GM12878 (cell line): ENCODE results near the gene SV2A. TPM values are rescaled to one million over a fixed set of nuclear protein-coding genes. Genes with fewer than 3 reads are reported as not detected.

Experiments
- ATAC-seq: fragments of 200-7000 bp; cut with Tn5 transposase; 3 replicates; pipeline ENCODE4 v1.9.1; 2020; ENCODE audit warnings: mild to moderate bottlenecking, moderate library complexity
- Bru-seq: library from RNA; stranded (reverse); fragments of 400-500 nt; gene quantifications from one replicate; lab custom pipeline; 2021; lab: Mats Ljungman, UMichigan
- BruChase-seq, 2 experiments: library from RNA; stranded (reverse); fragments of 400-500 nt; gene quantifications; one replicate each; lab custom pipeline; 2021; lab: Mats Ljungman, UMichigan
- BruUV-seq: library from RNA; stranded (reverse); fragments of 400-500 nt; replicated peaks from 2 replicates; lab custom pipeline; 2021; lab: Mats Ljungman, UMichigan
- CTCF ChIA-PET: fragments of 300-600 bp; sonication (Branson Sonifier 250); formaldehyde crosslinking; extraction: SDS; loops from one replicate; lab custom pipeline; 2021; ENCODE audit warnings: inconsistent platforms; lab: Yijun Ruan, JAX
- POLR2A ChIA-PET: fragments of 350-600 bp; formaldehyde crosslinking; extraction: SDS; loops from one replicate; lab custom pipeline; 2021; ENCODE audit warnings: inconsistent platforms; lab: Charles Lee
- RAD21 ChIA-PET: fragments of 300-600 bp; sonication (Branson Sonifier 250); formaldehyde crosslinking; loops from one replicate; lab custom pipeline; 2023; ENCODE audit warnings: antibody characterized with exemption; ENCODE audit not compliant: unreplicated experiment; lab: Charles Lee
- SMC1A ChIA-PET: fragments of 300-600 bp; sonication (Branson Sonifier 250); formaldehyde crosslinking; loops from one replicate; lab custom pipeline; 2023; ENCODE audit not compliant: unreplicated experiment, uncharacterized antibody; lab: Charles Lee
- DNase-seq: peaks from one replicate; pipeline ENCODE4 v3.0.0-alpha.2; 2011; ENCODE audit warnings: low read depth, low spot score
- FAIRE-seq: peaks from 3 replicates; lab custom pipeline; 2011; peaks lifted over from hg19 to GRCh38; lab: Jason Lieb, UNC
- H2AFZ ChIP-seq: 2 replicates; pipeline ENCODE4 v1.6.0; 2011; ENCODE audit warnings: low read depth, low read length, control low read depth; ENCODE audit not compliant: control insufficient read depth
- H3K27ac ChIP-seq: 2 replicates; pipeline ENCODE4 v1.5.1; 2011; ENCODE audit warnings: control low read depth; ENCODE audit not compliant: control insufficient read depth, insufficient read depth
- H3K27me3 ChIP-seq, 2 experiments: replicated peaks in 1 of 2; 2 replicates each; pipeline versions ENCODE4 v1.6.0 to v1.6.1; 2011; ENCODE audit warnings: low read length in 1 of 2; ENCODE audit not compliant: control insufficient read depth in 2 of 2, insufficient read depth in 2 of 2
- H3K36me3 ChIP-seq, 2 experiments: 2 replicates each; pipeline ENCODE4 v1.5.1; 2011; ENCODE audit warnings: low read length in 1 of 2; ENCODE audit not compliant: control insufficient read depth in 2 of 2, insufficient read depth in 2 of 2
- H3K4me1 ChIP-seq: 2 replicates; pipeline ENCODE4 v1.6.1; 2011; ENCODE audit warnings: mild to moderate bottlenecking, low read length, moderate library complexity, mixed read lengths; ENCODE audit not compliant: control insufficient read depth, insufficient read depth
- H3K4me2 ChIP-seq: 2 replicates; pipeline ENCODE4 v1.6.0; 2011; ENCODE audit warnings: control low read depth; ENCODE audit not compliant: control insufficient read depth, insufficient read depth
- H3K4me3 ChIP-seq: fragments of 200-600 bp; sonication (generic); 2 replicates; pipeline ENCODE4 v1.5.1; 2016
- H3K79me2 ChIP-seq: 2 replicates; pipeline ENCODE4 v1.6.0; 2011; ENCODE audit warnings: low read length; ENCODE audit not compliant: control insufficient read depth, insufficient read depth
- H3K9ac ChIP-seq: 2 replicates; pipeline ENCODE4 v1.8.0; 2011; ENCODE audit warnings: low read length, control low read depth, mixed read lengths; ENCODE audit not compliant: control insufficient read depth, insufficient read depth
- H3K9me3 ChIP-seq: replicated peaks from 3 replicates; pipeline ENCODE4 v1.5.1; 2011; ENCODE audit warnings: mild to moderate bottlenecking, low read length; ENCODE audit not compliant: control insufficient read depth, insufficient read depth
- H4K20me1 ChIP-seq: 2 replicates; pipeline ENCODE4 v1.6.0; 2011; ENCODE audit not compliant: control insufficient read depth, insufficient read depth
- EED ChIP-seq: sonication (generic); IDR thresholded peaks from 2 replicates; pipeline ENCODE4 v1.6.1; 2016; ENCODE audit warnings: antibody characterized with exemption, low read depth
- MLLT1 ChIP-seq: fragments of 450-650 bp; IDR thresholded peaks from 2 replicates; pipeline ENCODE4 v1.6.1; 2016; ENCODE audit warnings: mild to moderate bottlenecking
- POLR2A ChIP-seq: IDR thresholded peaks from 2 replicates; pipeline ENCODE4 v1.6.1; 2011; ENCODE audit warnings: low read depth, mild to moderate bottlenecking, low read length
- SMC3 ChIP-seq: IDR thresholded peaks from 2 replicates; pipeline ENCODE4 v1.6.1; 2011; ENCODE audit warnings: low read length, improper control_type of control experiment, borderline replicate concordance
- YBX1 ChIP-seq: fragments of 450-650 bp; IDR thresholded peaks from 2 replicates; pipeline ENCODE4 v1.6.1; 2016; ENCODE audit warnings: antibody characterized with exemption
- YY1 ChIP-seq: IDR thresholded peaks from 2 replicates; pipeline ENCODE4 v1.6.1; 2011; ENCODE audit warnings: low read depth, mild to moderate bottlenecking, low read length
- WGBS: methylation state at CpG from one replicate; pipeline ENCODE4 v1.1.6; 2016; ENCODE audit warnings: low lambda C conversion rate; ENCODE audit not compliant: insufficient replicate concordance, insufficient coverage; ENCODE audit errors: missing lambda C conversion rate; 5-methylcytosine and 5-hydroxymethylcytosine counted together
- in situ Hi-C: fragments of 300-500 bp; cut with MboI; formaldehyde crosslinking; loops from 9 replicates; pipeline ENCODE4 v1.14.3; 2018; ENCODE audit warnings: mixed read lengths
- intact Hi-C: fragments of 100-400 bp; cut with micrococcal nuclease; formaldehyde crosslinking; loops from one replicate; pipeline ENCODE4 v1.14.2; 2022; ENCODE audit not compliant: unreplicated experiment
- long read RNA-seq, 2 experiments: library from polyadenylated mRNA; unstranded; transcript quantifications; one replicate each; pipeline ENCODE4 v2.0.0, GENCODE V29; 2019 to 2020
- polyA minus RNA-seq, 3 experiments: library from RNA; depleted of rRNA, polyadenylated mRNA; stranded (reverse); fragments of >200 nt; gene quantifications; 2 replicates each; pipeline ENCODE4 v1.2.3, GENCODE V29; 2011
- polyA plus RNA-seq, 11 experiments: library from polyadenylated mRNA; depleted of rRNA in 4 of 11; unstranded in 6 of 11; stranded (reverse) in 5 of 11; fragments of >200 nt; fragmentation: Nextera tagmentation in 4 of 11; fragmentation: Illumina TruSeq in 1 of 11; extraction: Ambion mirVana in 4 of 11; extraction: Trizol in 1 of 11; gene quantifications; 1 replicate in 1 of 11; 2 replicates in 10 of 11; pipeline versions ENCODE4 v1.2.1 to v1.2.3, GENCODE V29; 2011 to 2016; ENCODE audit warnings: inconsistent platforms in 2 of 11, missing spikeins in 2 of 11, low read depth in 1 of 11
- total RNA-seq, 4 experiments: library from RNA; depleted of rRNA in 3 of 4; stranded (reverse); fragments of >200 nt in 3 of 4; fragmentation: Illumina TruSeq in 1 of 4; extraction: Trizol in 1 of 4; gene quantifications; 2 replicates each; pipeline versions ENCODE4 v1.2.1 to v1.2.3, GENCODE V29; 2013 to 2021

The SV2A gene, protein sequence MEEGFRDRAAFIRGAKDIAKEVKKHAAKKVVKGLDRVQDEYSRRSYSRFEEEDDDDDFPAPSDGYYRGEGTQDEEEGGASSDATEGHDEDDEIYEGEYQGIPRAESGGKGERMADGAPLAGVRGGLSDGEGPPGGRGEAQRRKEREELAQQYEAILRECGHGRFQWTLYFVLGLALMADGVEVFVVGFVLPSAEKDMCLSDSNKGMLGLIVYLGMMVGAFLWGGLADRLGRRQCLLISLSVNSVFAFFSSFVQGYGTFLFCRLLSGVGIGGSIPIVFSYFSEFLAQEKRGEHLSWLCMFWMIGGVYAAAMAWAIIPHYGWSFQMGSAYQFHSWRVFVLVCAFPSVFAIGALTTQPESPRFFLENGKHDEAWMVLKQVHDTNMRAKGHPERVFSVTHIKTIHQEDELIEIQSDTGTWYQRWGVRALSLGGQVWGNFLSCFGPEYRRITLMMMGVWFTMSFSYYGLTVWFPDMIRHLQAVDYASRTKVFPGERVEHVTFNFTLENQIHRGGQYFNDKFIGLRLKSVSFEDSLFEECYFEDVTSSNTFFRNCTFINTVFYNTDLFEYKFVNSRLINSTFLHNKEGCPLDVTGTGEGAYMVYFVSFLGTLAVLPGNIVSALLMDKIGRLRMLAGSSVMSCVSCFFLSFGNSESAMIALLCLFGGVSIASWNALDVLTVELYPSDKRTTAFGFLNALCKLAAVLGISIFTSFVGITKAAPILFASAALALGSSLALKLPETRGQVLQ
- 0.47 and 0.63 TPM in 2 replicates for total RNA-seq (2013; cell fraction: nucleolus; rRNA removed)
- total RNA-seq (2014; rRNA removed) (6.3 and 8.0 TPM in 2 replicates), total RNA-seq (2014; rRNA removed; fragmentation: Illumina TruSeq; extraction: Trizol) (5.3 and 6.0 TPM in 2 replicates), total RNA-seq (2021) (11.3 and 11.6 TPM in 2 replicates), polyA plus RNA-seq (2011; rRNA removed) (0.33 and 0.39 TPM in 2 replicates), polyA plus RNA-seq (2014; fragmentation: Illumina TruSeq; extraction: Trizol) (7.3 and 8.4 TPM in 2 replicates), polyA plus RNA-seq (2014; fragmentation: Nextera tagmentation; extraction: Ambion mirVana) (1 to 10 TPM in 1 of 2 experiments, under 1 TPM in 1; 0.89 to 2.3 TPM), polyA plus RNA-seq (2014; rRNA removed) (7.5 and 7.8 TPM in 2 replicates), polyA plus RNA-seq (2016; fragmentation: Nextera tagmentation; extraction: Ambion mirVana) (1 to 10 TPM; 4.5 to 5.6 TPM), polyA minus RNA-seq (2011; rRNA and poly(A)+ RNA removed) (0.88 and 1.3 TPM in 2 replicates), Bru-seq, nascent RNA (percentile 41 among the genes with signal in this experiment), BruChase-seq, experiment 1, labeled RNA remaining after a 6-hour chase (percentile 45 among the genes with signal in this experiment), BruChase-seq, experiment 2, labeled RNA remaining after a 2-hour chase (percentile 44 among the genes with signal in this experiment)
- 2.7 TPM for polyA plus RNA-seq (2011; ENCODE audit: low read depth)
- polyA plus RNA-seq (2011; cell fraction: cytosol; rRNA removed), result 0.55 and 0.66 TPM in 2 replicates
- polyA plus RNA-seq (2011; cell fraction: nucleus; rRNA removed), result 0.82 and 0.91 TPM in 2 replicates
- polyA plus RNA-seq (2012), result 3.8 and 5.4 TPM in 2 replicates
- polyA minus RNA-seq (2011; cell fraction: cytosol; rRNA and poly(A)+ RNA removed), result 0.27 and 0.31 TPM in 2 replicates
- polyA minus RNA-seq (2011; cell fraction: nucleus; rRNA and poly(A)+ RNA removed), result 0.24 and 0.29 TPM in 2 replicates
- long read RNA-seq, experiment 1, result 0 reads
- long read RNA-seq, experiment 2, result 0 reads

DNA sequence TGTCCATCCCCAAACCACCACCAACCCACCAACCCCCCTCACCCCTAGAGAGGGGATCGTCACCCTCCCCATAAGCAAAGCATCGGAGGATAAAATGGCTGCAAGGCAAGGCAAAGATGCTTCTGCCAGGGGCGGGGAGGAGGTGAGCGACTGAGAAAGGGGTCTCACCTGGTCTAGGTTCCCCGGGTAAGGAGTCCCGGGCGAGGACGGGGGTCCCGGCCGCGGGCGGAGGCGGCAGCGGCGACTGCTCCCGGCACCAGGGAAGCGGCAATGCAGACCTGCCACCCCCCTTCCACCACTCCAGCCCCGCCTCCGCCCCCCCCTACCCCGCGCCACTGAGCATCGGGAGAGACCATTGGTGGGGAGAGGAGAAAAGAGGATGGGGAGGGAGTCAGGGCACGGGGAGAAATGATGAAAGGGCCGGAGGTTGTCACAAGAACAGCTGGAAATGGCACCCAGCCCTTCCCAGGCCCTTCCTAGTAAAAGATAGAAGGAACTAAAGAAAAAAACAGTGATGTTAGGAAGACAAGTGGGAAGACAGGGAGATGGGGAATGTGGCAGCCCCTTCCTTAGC is at the start of gene SV2A:
SV2A (minus strand) TSS at position 274 of the 574 bp plus-strand sequence. CDS start 4,004 bp downstream, outside the sequence.
- peak within 1 kb of the TSS; percentile 32 for H3K4me2 ChIP-seq
- WGBS, result 2% methylated on average over 19 of the region's 24 CpGs
- H2AFZ ChIP-seq, result peak within 1 kb of the TSS; percentile 37; the same call in 1 of the 2 replicates
- intact Hi-C loops, result no loop called here
- 0 out of 2 replicates have a peak, but pooled peaks have one; percentile 6 for TF ChIP-seq EED
- TF ChIP-seq YBX1, result no peak
- TF ChIP-seq SMC3, result no peak
- no peak for TF ChIP-seq MLLT1
- TF ChIP-seq POLR2A, result peak; percentile 63
- TF ChIP-seq YY1, result peak; percentile 70; the same call in 1 of the 2 replicates
- in situ Hi-C loops, result no loop called here
- BruUV-seq, result no TSS peak
- H3K4me1 ChIP-seq, result peaks cover 10% of the 10 kb centered on the region; the same call in 1 of the 2 replicates
- ChIA-PET SMC1A (no interaction called here), CTCF (no interaction called here), POLR2A (no interaction called here), RAD21 (no interaction called here)
- no peaks in the 10 kb centered on the region for H3K79me2 ChIP-seq
- H3K9ac ChIP-seq, result no peak within 1 kb of the TSS
- no peaks in the 10 kb centered on the region for H3K9me3 ChIP-seq
- DNase-seq, result no peak
- ATAC-seq, result peak; percentile 52
- no peaks in the 10 kb centered on the region for H3K36me3 ChIP-seq
- peak within 1 kb of the TSS; percentile 32; the same call in 1 of the 2 replicates for H3K4me3 ChIP-seq
- FAIRE-seq, result no peak
- H3K27ac ChIP-seq, result no peak within 1 kb of the TSS
- H3K27me3 ChIP-seq, result peaks cover 0 to 3% of the 10 kb centered on the region in 2 experiments; a peak in 2 of 4 replicates
- H4K20me1 ChIP-seq, result no peaks in the 10 kb centered on the region
